22Rv1 (cell line): Measurements from ENCODE around the gene ANAPC16.

Experiments
- H3K27ac ChIP-seq: fragments of 450-650 bp; 2 replicates; pipeline ENCODE4 v1.5.1; 2017
- ZFX ChIP-seq: fragments of 450-650 bp; IDR thresholded peaks from 2 replicates; pipeline ENCODE4 v1.6.1; 2017; ENCODE audit warnings: antibody characterized with exemption, borderline replicate concordance
- TF ChIP-seq, protein P1 (sequence below): fragments of 450-650 bp; IDR thresholded peaks from 2 replicates; pipeline ENCODE4 v1.5.1; 2017; ENCODE audit warnings: mild to moderate bottlenecking

ANAPC16 gene

DNA sequence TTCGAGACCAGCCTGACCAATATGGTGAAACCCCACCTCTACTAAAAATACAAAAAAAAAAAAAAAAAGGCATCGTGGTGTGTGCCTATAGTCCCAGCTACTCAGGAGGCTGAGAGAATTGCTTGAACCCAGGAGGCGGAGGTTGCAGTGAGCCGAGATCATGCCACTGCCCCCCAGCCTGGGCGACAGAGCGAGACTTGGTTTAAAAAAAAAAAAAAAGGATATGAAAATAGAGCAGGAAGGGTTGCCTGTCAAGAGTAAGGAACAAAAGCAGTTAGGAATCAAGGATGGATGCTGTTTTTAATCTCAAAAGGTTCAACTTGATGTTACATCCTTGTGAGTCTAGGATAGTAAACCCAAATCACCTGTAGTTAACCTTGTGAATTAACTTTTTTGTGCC is 12.0 kb downstream of the ANAPC16 start:
- no peak overlapping the region for H3K27ac ChIP-seq
- no peak for TF ChIP-seq ZFX
- TF ChIP-seq, protein P1, sequence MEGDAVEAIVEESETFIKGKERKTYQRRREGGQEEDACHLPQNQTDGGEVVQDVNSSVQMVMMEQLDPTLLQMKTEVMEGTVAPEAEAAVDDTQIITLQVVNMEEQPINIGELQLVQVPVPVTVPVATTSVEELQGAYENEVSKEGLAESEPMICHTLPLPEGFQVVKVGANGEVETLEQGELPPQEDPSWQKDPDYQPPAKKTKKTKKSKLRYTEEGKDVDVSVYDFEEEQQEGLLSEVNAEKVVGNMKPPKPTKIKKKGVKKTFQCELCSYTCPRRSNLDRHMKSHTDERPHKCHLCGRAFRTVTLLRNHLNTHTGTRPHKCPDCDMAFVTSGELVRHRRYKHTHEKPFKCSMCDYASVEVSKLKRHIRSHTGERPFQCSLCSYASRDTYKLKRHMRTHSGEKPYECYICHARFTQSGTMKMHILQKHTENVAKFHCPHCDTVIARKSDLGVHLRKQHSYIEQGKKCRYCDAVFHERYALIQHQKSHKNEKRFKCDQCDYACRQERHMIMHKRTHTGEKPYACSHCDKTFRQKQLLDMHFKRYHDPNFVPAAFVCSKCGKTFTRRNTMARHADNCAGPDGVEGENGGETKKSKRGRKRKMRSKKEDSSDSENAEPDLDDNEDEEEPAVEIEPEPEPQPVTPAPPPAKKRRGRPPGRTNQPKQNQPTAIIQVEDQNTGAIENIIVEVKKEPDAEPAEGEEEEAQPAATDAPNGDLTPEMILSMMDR: no peak

DNA sequence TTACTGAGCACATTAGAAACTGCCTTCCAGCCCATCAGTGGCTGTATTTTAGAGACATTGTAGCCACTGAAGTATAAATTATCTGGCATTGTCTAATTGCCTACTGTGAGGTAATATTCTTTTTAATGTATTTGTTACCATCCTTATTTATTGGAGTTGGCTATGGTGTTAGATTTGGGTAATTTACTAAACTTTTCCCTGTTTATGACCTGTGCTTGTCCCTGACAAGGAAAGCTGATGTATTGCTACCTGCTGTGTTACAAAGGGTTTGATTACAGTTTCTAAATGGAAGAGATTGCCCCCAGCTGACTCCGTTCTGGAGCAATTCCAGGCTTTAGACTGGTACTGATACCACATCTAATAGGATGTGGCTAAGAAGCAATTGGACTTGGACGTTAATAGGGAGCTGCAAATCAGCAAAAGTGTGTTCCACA is 12.5 kb downstream of the ANAPC16 start:
- TF ChIP-seq, protein P1: no peak
- no peak for TF ChIP-seq ZFX
- no peak overlapping the region for H3K27ac ChIP-seq

DNA sequence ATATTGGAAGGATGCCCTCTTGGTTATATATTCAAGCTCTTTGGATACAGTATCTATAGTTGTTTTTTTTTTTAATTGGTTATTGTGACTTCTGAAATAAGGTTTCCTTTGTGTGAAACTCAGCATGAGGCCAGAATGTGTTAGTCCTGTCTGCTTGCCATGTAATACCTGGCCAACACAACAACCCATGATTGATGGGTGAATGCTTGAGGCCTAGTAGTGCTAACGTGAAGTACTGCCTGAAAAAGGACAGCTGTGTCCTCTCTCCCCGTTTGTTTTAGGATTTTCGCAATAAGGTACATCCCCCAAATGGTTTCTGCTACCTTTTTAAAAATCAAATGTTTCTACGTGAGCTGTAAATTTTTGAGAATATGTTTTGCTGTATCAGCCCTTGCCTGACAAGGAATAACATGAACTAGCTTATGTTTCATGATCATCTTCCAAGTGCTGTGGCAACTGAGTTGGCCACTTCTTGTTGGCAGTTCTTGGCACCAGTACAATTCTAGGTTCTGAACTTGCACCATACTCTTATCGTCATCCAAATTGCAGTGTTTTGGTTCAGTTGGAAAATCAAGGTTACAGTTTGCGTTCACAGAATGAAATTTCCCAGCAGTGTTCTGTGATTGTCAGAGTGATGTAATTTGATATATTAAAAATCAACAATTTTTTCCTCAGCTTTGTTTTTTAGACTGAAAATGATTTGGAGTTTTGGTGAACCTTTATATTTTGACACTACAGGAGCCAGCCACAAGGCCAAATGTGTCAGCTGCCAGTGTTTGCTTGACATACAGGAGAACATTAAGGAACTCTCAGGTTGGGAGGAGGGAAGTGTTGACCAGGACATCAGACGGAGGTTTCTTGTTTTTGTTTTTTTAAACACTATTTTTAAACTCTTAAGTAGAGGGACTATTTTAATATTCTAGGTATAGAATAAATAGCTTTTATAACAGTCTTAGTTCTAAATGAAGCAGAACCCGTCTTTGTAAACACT is 13.7 kb downstream of the ANAPC16 start:
- H3K27ac ChIP-seq: no peak overlapping the region
- no peak for TF ChIP-seq ZFX
- TF ChIP-seq, protein P1: no peak

DNA sequence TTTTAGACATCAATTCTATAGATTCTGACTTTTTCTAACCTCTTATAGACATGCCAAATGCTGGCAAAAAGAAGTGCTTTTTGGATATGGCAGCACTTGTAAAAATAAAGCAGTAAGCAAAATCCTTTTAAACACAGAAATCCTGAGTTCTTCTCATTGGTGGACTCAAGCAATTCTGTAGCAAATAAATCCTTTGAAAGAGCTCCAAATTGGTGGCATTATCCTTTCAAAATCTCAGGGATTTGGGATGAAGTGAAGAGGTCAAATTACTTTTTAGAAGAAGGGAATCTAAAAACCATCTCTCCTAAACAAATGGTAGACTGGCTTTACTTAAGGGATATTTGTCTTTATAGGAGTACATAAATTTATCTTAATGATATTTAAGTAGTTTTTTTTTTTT is 17.8 kb downstream of the ANAPC16 start:
- TF ChIP-seq, protein P1: no peak
- no peak for TF ChIP-seq ZFX

DNA sequence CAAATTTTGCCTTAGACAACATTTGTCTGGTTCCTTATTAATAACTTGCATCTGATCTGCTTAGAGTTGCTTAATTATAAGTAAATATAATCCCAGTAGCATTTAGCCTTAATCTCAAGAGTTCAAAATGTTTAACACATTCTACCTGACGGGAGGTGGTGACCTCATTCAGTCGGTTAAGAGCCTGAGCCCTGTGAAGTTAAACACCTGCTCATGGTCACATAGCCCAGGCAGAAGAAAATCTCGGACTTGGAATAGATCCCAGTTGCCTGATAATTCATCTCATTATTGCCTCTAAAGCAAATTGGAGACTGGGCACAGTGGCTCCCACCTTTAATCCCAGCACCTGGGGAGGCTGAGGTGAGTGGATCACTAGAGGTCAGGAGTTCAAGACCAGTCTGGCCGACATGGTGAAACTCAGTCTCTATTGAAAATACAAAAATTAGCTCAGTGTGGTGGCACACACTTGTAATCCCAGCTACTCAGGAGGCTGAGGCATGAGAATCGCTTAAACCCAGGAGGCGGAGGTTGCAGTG is 18.8 kb downstream of the ANAPC16 start:
- no peak overlapping the region for H3K27ac ChIP-seq
- no peak for TF ChIP-seq ZFX
- TF ChIP-seq, protein P1: no peak

More for the DNA sequence above, 17.8 kb downstream of the ANAPC16 start:
- H3K27ac ChIP-seq: no peak overlapping the region

DNA sequence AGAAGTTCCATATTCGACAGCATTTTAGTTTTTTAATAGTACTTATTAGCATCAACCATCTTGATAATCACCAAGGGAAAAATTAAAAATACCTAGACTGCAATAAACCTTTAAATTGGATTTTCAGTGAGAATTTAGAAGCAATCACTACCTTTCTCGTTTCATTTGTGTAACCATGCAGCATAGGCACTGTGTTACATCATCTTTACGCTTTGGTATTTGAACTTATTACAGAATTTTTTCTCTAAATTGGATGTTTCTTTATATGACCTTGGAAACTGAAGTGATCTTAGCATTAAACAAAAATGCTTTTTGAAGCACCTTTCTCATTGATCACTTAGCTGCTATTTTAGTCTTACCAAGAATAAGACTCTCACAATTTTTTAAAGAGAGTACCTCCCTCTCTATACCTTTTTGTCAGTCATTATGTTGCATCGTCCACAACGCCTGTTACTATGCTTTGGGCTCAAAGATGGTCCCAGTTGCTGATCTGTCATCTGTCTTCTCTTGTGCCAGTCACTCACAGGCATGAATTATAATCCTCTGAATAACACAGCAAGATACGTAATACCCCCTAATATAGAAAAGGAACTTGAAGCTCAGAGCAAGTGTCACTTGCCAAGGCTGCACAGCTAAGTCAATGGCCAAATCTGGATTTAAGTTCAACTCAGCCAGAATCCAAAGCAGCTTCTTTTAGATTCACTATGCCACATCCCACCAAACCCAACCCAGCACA is 19.9 kb downstream of the ANAPC16 start:
- no peak for TF ChIP-seq ZFX
- TF ChIP-seq, protein P1: no peak

More for the DNA sequence above, 19.9 kb downstream of the ANAPC16 start:
- no peak overlapping the region for H3K27ac ChIP-seq
